ENCODE results near the gene SH3RF3. TPM values are rescaled to one million over a fixed set of nuclear protein-coding genes. Genes with fewer than 3 reads are reported as not detected.

Gene SH3RF3
- total RNA-seq: 1 to 10 TPM; 2.8 to 5.7 (median 3.0) TPM

DNA sequence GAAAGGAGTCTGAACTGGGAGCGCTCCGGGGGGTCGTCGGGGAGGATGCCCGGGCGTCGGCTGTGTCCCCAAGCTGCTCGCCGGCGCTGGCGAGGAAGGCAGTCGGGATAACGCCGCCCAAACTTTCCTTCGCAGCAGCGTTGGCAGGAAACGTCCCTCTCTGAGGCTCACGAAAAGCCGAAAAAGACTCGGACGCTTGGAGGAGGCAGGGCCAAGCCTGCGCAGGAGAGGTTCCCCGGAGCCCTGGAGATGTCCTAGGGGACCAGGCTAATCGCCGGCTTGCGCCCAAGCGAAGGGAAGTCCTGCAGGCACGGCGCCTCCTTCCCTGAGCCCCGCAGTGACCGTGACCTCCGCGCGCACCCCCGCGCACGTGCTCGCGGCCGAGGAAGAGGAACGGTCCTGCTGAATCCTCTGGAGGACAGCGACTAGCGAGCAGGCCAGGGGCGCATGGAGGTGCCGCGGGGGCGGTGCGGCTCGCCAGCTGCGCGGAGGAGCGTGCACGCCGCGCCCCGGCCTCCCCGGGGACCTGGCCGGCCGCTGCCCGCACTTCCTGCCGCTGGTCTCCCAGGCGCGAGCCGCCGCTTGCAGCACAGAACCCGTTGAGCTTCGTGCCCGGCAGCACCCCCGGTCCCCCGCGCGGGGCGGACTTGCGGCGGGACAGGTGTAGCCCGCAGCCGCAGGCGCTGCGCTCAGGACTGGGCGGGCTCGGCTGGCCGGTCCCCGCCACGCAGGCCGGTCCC is at the start of gene SH3RF3:
TSS of gene SH3RF3 (plus strand) at position 590 of the 740 bp plus-strand sequence.
- intact Hi-C loops (cut with DNase I; ENCODE audit: low total_unique reads) (loop anchor here (1.0 to 5.0 kb wide), 4 partner anchors 49 to 382 kb away; no protein-coding TSS in a partner anchor), in situ Hi-C loops (cut with MboI; ENCODE audit: low sequenced_read_pairs in 4 of 4) (loop anchor here (5.0 to 25.0 kb wide), 3 partner anchors 184 to 379 kb away; no protein-coding TSS in a partner anchor)
- DNase-seq (peak; percentile 23 to 39), ATAC-seq (peak; percentile 40 to 47)
- H3K4me3 ChIP-seq: peak within 1 kb of the TSS; percentile 63 to 82 (median 70)
- H3K27me3 ChIP-seq: no peaks in the 10 kb centered on the region
- TF ChIP-seq POLR2A (IDR thresholded peaks at IDR 0.05): no peak
- peak in 1 of 5 experiments; percentile 16 for TF ChIP-seq CTCF (IDR thresholded peaks at IDR 0.05 in 4 of 5, conservative IDR thresholded peaks at IDR 0.05 in 1 of 5)
- peaks cover 4 to 7% of the 10 kb centered on the region in 2 donors for H3K4me1 ChIP-seq
- H3K9me3 ChIP-seq: no peaks in the 10 kb centered on the region
- peak within 1 kb of the TSS; percentile 59 to 79 (median 67) for H3K27ac ChIP-seq
- no peaks in the 10 kb centered on the region for H3K36me3 ChIP-seq

GRCh38 chr2:109079590-109079989 is 49.4 kb upstream of the SH3RF3 start:
- TF ChIP-seq POLR2A (IDR thresholded peaks at IDR 0.05) (no peak), CTCF (IDR thresholded peaks at IDR 0.05 in 4 of 5, conservative IDR thresholded peaks at IDR 0.05 in 1 of 5) (no peak)
- H3K27ac ChIP-seq: no peak overlapping the region
- no peaks in the 10 kb centered on the region for H3K36me3 ChIP-seq
- in situ Hi-C loops (cut with MboI; ENCODE audit: low sequenced_read_pairs in 4 of 4): no loop called here
- no peaks in the 10 kb centered on the region for H3K9me3 ChIP-seq
- no peaks in the 10 kb centered on the region for H3K4me1 ChIP-seq
- no peaks in the 10 kb centered on the region for H3K27me3 ChIP-seq
- no peak for DNase-seq
- intact Hi-C loops (cut with DNase I; ENCODE audit: low total_unique reads): no loop called here
- ATAC-seq: no peak
- no peak overlapping the region for H3K4me3 ChIP-seq

DNA sequence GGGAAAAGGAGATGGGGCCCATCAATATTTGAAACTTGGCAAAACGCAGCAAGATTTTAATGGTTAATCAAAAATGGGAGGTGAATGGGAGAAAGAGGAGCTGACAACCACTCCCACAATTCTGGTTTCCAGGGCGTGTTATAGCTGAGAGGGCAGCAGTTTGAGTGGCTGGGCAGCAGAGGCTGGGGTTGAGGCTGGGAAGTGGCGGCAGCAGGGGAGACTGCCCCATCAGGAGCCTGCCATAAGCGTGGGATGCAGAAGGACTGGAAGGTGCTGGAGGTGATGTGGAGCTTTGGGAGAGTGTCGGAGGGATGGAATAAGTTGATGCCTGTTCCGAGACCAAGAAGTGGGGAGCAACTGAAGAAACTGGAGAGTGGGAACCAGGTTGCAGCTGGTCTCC is 48.9 kb upstream of the SH3RF3 start:
- no peaks in the 10 kb centered on the region for H3K9me3 ChIP-seq
- DNase-seq (no peak), ATAC-seq (no peak)
- TF ChIP-seq POLR2A (IDR thresholded peaks at IDR 0.05): no peak
- TF ChIP-seq CTCF (IDR thresholded peaks at IDR 0.05 in 4 of 5, conservative IDR thresholded peaks at IDR 0.05 in 1 of 5): no peak
- no peak overlapping the region for H3K27ac ChIP-seq
- no peak overlapping the region for H3K4me3 ChIP-seq
- H3K36me3 ChIP-seq: no peaks in the 10 kb centered on the region
- in situ Hi-C loops (cut with MboI; ENCODE audit: low sequenced_read_pairs in 4 of 4): no loop called here
- intact Hi-C loops (cut with DNase I; ENCODE audit: low total_unique reads): no loop called here
- no peaks in the 10 kb centered on the region for H3K27me3 ChIP-seq
- no peaks in the 10 kb centered on the region for H3K4me1 ChIP-seq

DNA sequence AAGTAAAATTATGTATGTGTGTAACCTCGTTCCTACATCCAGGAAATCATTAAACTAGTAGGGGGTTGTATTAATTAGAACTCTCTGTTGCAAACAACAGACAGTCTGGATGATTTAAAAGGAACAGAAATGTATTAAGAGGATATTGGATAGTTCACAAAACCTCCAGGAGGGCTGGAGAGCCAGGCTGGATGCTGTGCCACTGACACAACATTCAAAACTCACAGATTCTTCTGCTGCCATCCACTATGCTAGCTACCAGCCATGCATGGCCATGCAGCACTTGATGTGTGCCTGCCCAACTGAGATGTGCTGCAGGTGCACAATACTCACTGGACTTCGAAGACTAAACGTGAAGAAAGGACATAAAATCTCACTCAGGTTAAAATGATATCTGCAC is 48.2 kb upstream of the SH3RF3 start:
- H3K4me3 ChIP-seq: no peak overlapping the region
- intact Hi-C loops (cut with DNase I; ENCODE audit: low total_unique reads): no loop called here

More for the DNA sequence above, 48.2 kb upstream of the SH3RF3 start:
- Histone ChIP-seq H3K36me3 (no peaks in the 10 kb centered on the region), H3K4me1 (no peaks in the 10 kb centered on the region), H3K27me3 (no peaks in the 10 kb centered on the region), H3K9me3 (no peaks in the 10 kb centered on the region), H3K27ac (no peak overlapping the region)
- ATAC-seq (no peak), DNase-seq (no peak)
- no peak for TF ChIP-seq CTCF (IDR thresholded peaks at IDR 0.05 in 4 of 5, conservative IDR thresholded peaks at IDR 0.05 in 1 of 5)
- no peak for TF ChIP-seq POLR2A (IDR thresholded peaks at IDR 0.05)
- in situ Hi-C loops (cut with MboI; ENCODE audit: low sequenced_read_pairs in 4 of 4): no loop called here
